Mucosa of descending colon (tissue), 3 donors: ENCODE results near the gene HOXC13. TPM values are rescaled to one million over a fixed set of nuclear protein-coding genes. Genes with fewer than 3 reads are reported as not detected.

Source experiments
- ATAC-seq: fragments of 200-7000 bp; cut with Tn5 transposase; one replicate; pipeline ENCODE4 v1.9.1; 2020; ENCODE audit warnings: mild to moderate bottlenecking, moderate library complexity
- DNase-seq, 3 donors: peaks; one replicate each; pipeline ENCODE4 v3.0.0-alpha.2; 2020
- H3K36me3 ChIP-seq: fragments of 200-600 bp; one replicate; pipeline ENCODE4 v1.8.0; 2021; ENCODE audit warnings: low read depth, mild to moderate bottlenecking
- H3K4me1 ChIP-seq: fragments of 200-600 bp; one replicate; pipeline ENCODE4 v1.8.0; 2021; ENCODE audit warnings: low read depth, mild to moderate bottlenecking
- H3K4me3 ChIP-seq: fragments of 200-600 bp; one replicate; pipeline ENCODE4 v1.8.0; 2021; ENCODE audit warnings: mild to moderate bottlenecking
- H3K9me3 ChIP-seq: fragments of 200-600 bp; one replicate; pipeline ENCODE4 v1.8.0; 2021; ENCODE audit warnings: mild to moderate bottlenecking
- intact Hi-C, 2 donors: fragments of 100-400 bp; cut with DNase I in 1 of 2; cut with micrococcal nuclease in 1 of 2; formaldehyde crosslinking; loops; one replicate each; pipeline versions ENCODE4 v1.11.0 to v1.11.1; 2022; cut with DNase I, micrococcal nuclease
- total RNA-seq, 3 donors: library from RNA; stranded (reverse); fragmentation: NEBNext Ultra II Directional in 2 of 3; extraction: Animal tissue kit (Norgen Biotek cat#: 25700) in 2 of 3; gene quantifications; one replicate each; pipeline versions ENCODE4 v1.2.1 to v1.2.4, GENCODE V29; 2021 to 2023
- TF ChIP-seq, protein P1 (sequence below): fragments of 200-600 bp; IDR thresholded peaks from one replicate; pipeline ENCODE4 v1.8.0; 2022; ENCODE audit warnings: antibody characterized with exemption, mild to moderate bottlenecking
- donor health status: DM: no; HTN: no; CAD: no; lungs with moderate emphysema.
- donor health status: DM: no; HTN: no; CAD: no.
- donor health status: DM: no; HTN: yes; CAD: no.

Gene HOXC13
- total RNA-seq, 3 donors from 2014 or later: not detected

DNA sequence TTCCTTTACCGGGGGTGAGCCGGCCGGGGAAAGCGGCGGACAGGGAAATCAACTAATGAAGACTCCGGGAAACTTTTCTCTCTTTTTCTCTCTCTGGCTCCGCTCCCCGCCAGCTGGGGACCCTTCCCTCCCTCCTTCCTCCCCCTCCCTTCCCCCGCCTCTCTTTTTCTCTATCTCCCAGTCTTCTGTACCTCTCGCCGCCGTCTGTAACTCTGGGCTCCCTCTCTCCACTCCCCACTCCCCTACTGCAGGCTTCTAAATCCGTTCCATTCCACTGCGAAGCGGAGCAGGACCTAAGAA lies 27.4 kb downstream of the HOXC13 start:
- intact Hi-C loops: no loop called here
- Histone ChIP-seq H3K4me3 (no peak overlapping the region), H3K36me3 (no peaks in the 10 kb centered on the region), H3K4me1 (no peaks in the 10 kb centered on the region), H3K9me3 (no peaks in the 10 kb centered on the region)
- ATAC-seq (no peak), DNase-seq (no peak)
- TF ChIP-seq, protein P1, sequence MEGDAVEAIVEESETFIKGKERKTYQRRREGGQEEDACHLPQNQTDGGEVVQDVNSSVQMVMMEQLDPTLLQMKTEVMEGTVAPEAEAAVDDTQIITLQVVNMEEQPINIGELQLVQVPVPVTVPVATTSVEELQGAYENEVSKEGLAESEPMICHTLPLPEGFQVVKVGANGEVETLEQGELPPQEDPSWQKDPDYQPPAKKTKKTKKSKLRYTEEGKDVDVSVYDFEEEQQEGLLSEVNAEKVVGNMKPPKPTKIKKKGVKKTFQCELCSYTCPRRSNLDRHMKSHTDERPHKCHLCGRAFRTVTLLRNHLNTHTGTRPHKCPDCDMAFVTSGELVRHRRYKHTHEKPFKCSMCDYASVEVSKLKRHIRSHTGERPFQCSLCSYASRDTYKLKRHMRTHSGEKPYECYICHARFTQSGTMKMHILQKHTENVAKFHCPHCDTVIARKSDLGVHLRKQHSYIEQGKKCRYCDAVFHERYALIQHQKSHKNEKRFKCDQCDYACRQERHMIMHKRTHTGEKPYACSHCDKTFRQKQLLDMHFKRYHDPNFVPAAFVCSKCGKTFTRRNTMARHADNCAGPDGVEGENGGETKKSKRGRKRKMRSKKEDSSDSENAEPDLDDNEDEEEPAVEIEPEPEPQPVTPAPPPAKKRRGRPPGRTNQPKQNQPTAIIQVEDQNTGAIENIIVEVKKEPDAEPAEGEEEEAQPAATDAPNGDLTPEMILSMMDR: no peak

DNA sequence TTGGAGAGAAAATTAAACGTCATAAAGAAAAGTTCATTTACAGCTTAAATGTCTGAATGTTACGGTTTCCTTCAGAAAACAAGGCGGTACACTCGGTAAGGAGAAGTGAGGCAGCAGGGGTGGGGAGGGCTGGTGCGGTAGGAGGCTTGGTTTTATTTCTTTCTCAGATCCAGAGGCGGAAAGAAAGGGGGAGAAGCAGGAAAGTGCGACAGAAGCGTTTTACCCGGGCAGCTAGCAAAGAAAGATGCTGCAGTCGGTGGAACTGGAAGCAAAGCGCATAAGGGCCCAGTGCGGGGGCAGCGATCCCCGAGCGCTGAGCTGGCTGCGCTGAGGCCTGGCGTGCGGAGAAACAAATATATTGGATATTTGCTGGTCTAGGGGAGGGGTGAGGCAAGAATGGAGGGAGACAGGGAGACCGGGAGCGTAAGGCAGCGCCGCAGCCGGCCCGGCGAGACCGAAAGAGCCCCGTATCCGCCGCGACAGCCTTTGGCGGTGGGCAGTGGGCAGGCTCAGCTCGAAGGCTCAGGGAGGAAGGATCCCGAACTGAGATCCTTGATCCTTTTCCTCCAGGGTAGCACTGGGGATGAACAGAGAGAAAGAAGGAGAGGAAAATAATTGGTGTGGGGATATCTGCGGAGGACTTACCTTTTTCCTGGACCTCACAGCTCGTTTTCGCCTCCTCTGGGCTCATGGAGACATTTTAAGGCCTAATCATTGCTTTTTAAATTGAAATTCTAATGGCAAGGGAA lies 27.9 kb downstream of the HOXC13 start:
- TF ChIP-seq, protein P1: no peak
- DNase-seq (no peak), ATAC-seq (no peak)
- no peaks in the 10 kb centered on the region for H3K4me1 ChIP-seq
- H3K36me3 ChIP-seq: no peaks in the 10 kb centered on the region
- no peaks in the 10 kb centered on the region for H3K9me3 ChIP-seq
- no peak overlapping the region for H3K4me3 ChIP-seq
- intact Hi-C loops: no loop called here

DNA sequence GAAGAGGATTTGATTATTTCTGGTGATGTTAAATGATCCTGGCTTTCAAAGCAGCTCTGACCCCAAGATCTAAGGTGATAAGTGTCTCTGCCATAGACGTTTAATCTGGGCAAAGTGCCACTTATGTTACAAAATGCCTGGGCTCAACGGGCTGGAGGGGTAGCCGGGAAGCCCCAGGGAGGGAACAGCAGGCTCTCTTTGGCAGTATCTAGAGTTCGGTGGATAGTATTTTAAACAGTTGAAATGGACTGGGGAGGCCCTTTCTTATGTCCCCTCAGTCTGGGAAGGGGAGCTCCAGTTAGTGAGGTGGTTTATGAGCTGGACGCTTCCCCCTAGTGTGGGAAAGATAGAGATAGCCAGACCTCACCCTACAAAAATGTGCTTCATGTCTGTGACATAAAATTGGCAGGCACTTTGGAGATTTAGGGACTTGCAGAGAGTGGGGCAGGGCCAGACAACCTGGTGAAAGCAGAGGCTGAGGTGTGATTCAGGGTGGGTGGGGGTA lies 28.8 kb downstream of the HOXC13 start:
- intact Hi-C loops: no loop called here
- ATAC-seq (no peak), DNase-seq (no peak)
- TF ChIP-seq, protein P1: no peak
- H3K36me3 ChIP-seq: no peaks in the 10 kb centered on the region
- H3K4me3 ChIP-seq: no peak overlapping the region
- no peaks in the 10 kb centered on the region for H3K9me3 ChIP-seq
- no peaks in the 10 kb centered on the region for H3K4me1 ChIP-seq

DNA sequence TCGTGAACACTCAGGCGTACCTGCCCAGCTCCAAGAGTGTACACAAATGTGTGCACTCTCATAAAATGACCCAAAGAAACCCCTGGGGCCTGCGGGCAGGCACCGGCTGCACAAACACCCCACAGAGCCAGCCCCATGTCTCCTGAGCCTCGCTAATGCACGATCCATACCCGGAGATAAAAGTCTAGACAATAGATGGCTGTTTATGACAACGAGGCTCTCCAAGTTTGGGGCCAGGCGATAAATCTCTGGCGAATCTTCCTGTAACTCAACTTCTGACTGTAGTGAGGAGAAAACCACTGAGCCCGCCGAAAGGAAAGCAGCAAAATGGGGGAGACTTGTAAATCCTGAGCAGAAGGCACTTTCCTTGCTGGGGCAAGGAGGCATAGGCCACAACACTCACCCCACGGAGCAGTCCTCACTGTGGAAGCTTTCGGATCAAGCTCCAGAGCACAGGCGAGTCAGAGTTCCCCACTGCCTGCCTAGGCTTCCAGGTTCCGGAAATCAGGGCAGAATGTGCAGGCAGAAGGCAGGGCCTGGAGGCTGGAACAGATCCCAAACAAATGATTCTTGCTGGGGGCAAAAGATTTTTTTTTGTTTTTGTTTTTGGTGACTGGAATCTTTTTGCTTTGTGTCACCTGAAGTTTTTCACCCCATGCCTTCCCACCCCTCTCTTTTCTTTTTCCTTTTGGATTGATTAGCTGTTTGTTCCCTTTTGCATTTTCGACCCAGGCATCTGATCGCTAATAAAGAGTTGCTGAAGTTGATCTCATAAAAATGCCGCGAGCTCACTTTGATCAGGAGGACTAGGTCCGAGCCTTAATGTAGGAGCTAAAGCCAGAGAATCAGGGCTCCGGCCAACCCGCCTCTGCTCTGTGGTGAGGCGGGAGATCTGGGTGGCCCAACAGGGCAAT lies 29.8 kb downstream of the HOXC13 start:
- TF ChIP-seq, protein P1: no peak
- no peak for ATAC-seq

DNA sequence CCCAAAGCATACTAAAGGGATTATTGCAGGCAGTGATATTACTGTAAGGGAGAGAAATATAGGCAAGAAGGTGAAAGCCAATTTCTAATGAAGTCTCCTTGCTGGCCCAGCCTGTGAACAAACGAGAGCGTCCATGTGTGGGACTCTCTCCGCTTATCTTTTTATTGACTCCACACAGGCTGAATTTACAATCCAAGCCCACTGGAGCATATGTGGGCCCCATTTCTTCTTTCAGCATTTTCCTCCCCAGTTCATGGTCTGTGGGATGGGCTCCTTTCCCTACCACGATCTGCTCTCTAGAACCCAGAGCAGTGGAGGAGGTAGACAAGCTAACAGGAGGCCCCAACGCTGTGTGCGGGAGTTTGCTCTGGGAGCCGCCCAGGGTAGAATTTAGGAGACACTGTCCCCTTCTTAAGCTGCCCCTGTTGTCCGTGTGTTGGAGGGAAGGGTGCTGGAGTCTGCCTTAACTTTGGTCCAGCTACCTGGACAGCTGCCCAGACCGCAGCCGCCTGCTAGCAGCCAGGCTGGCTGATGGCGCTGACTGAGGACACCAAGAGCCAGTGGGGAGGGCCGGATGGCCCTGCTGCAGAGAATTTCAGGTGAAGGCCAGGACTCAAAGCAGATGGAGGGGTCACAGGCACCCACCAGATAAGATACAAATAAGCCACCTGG lies 31.1 kb downstream of the HOXC13 start:
- Histone ChIP-seq H3K4me1 (peaks cover 3% of the 10 kb centered on the region), H3K36me3 (no peaks in the 10 kb centered on the region), H3K9me3 (no peaks in the 10 kb centered on the region), H3K4me3 (no peak overlapping the region)
- ATAC-seq: no peak
- TF ChIP-seq, protein P1: no peak
- DNase-seq: no peak
- intact Hi-C loops: no loop called here

More for the DNA sequence above, 29.8 kb downstream of the HOXC13 start:
- intact Hi-C loops: no loop called here
- no peak for DNase-seq
- Histone ChIP-seq H3K36me3 (no peaks in the 10 kb centered on the region), H3K4me3 (no peak overlapping the region), H3K9me3 (no peaks in the 10 kb centered on the region), H3K4me1 (no peaks in the 10 kb centered on the region)
